ENCODE data around the gene CFD. TPM values are rescaled to one million over a fixed set of nuclear protein-coding genes. Genes with fewer than 3 reads are reported as not detected.

CFD gene
- polyA plus RNA-seq, 1 of the 3 experiments (the other 2 are of a cell fraction) = 2.5 TPM

DNA sequence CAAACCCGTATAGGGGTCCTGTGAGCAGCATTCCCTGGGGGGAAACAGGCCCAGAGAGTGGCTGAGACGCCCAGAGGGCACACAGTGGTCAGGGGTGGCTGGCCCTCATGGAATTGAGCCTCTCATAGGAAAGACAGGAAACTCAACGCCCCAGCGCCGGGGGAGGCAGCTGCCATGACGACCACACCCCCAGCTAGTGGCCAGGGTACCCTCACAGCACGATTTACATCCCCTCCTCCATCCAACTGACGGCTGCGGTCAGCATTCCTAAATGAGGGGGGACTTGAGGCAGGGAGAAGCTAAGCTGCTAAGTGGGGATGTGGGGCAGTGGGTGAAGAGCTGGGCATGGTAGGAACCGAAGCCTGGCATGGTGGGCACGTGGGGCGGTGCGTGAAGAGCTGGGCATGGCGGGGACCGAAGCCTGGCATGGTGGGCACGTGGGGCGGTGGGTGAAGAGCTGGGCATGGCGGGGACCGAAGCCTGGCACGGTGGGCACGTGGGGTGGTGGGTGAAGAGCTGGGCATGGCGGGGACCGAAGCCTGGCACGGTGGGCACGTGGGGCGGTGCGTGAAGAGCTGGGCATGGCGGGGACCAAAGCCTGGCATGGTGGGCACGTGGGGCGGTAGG, 23.5 kb downstream of the CFD start:
- ChIA-PET POLR2A (no interaction called here), CTCF (no interaction called here)
- Histone ChIP-seq H3K27me3 (ENCODE audit: insufficient read depth) (no peaks in the 10 kb centered on the region), H3K4me2 (no peak overlapping the region), H3K36me3 (replicated peaks in 1 of 2; ENCODE audit: control insufficient read depth in 1 of 2, insufficient read depth in 2 of 2, low read length in 1 of 2) (peaks cover 10 to 53% of the 10 kb centered on the region in 2 experiments), H3K9me2 (no peaks in the 10 kb centered on the region), H3K4me1 (ENCODE audit: control insufficient read depth in 1 of 2, insufficient read depth in 2 of 2, low read depth in 1 of 2, low read length in 1 of 2) (peaks cover 0 to 15% of the 10 kb centered on the region in 2 experiments; a peak in 1 of 4 replicates), H3K9me3 (no peaks in the 10 kb centered on the region), H4K20me1 (ENCODE audit: insufficient read depth) (no peaks in the 10 kb centered on the region), H3K4me3 (ENCODE audit: low read depth in 2 of 2, low read length in 1 of 2) (no peak overlapping the region), H2AFZ (ENCODE audit: low read depth) (no peak overlapping the region), H3K9ac (no peak overlapping the region), H3K27ac (ENCODE audit: low read depth in 2 of 2, low read length in 1 of 2) (no peak overlapping the region), H3K79me2 (ENCODE audit: insufficient read depth) (no peaks in the 10 kb centered on the region), H3F3A (replicated peaks; ENCODE audit: insufficient read depth) (peaks cover 6% of the 10 kb centered on the region)
- TF ChIP-seq TEAD4 (IDR thresholded peaks at IDR 0.05; ENCODE audit: borderline replicate concordance, insufficient read depth) = no peak
- TF ChIP-seq, protein P1, sequence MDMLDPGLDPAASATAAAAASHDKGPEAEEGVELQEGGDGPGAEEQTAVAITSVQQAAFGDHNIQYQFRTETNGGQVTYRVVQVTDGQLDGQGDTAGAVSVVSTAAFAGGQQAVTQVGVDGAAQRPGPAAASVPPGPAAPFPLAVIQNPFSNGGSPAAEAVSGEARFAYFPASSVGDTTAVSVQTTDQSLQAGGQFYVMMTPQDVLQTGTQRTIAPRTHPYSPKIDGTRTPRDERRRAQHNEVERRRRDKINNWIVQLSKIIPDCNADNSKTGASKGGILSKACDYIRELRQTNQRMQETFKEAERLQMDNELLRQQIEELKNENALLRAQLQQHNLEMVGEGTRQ (IDR thresholded peaks at IDR 0.05; ENCODE audit: borderline replicate concordance, low read depth, low read length) = no peak
- no peak for TF ChIP-seq MEF2A (IDR thresholded peaks at IDR 0.05; ENCODE audit: borderline replicate concordance, low read depth)
- no peak for TF ChIP-seq ELF1 (IDR thresholded peaks at IDR 0.05)
- TF ChIP-seq TAF1 (IDR thresholded peaks at IDR 0.05; ENCODE audit: borderline replicate concordance, low read depth, low read length) = no peak
- TF ChIP-seq MAX (IDR thresholded peaks at IDR 0.05; ENCODE audit: low read depth) = no peak
- no peak for TF ChIP-seq EP300 (IDR thresholded peaks at IDR 0.05; ENCODE audit: borderline replicate concordance in 1 of 2, low read depth in 1 of 2, low read length in 1 of 2)
- no peak for TF ChIP-seq NRF1 (IDR thresholded peaks at IDR 0.05; ENCODE audit: low read depth, low read length)
- no peak for TF ChIP-seq GATA2 (CRISPR knock-in tag; IDR thresholded peaks at IDR 0.05)
- TF ChIP-seq CHD2 (IDR thresholded peaks at IDR 0.05; ENCODE audit: low read length, partially characterized antibody) = no peak
- no peak for TF ChIP-seq JUND (IDR thresholded peaks at IDR 0.05)
- no peak for TF ChIP-seq RCOR1 (IDR thresholded peaks at IDR 0.05; ENCODE audit: low read length)
- TF ChIP-seq POLR2AphosphoS5 (IDR thresholded peaks at IDR 0.05; ENCODE audit: low read depth, low read length) = no peak
- no peak for DNase-seq
- WGBS (ENCODE audit: low lambda C conversion rate) = 95% methylated on average over 14 of the region's 30 CpGs

DNA sequence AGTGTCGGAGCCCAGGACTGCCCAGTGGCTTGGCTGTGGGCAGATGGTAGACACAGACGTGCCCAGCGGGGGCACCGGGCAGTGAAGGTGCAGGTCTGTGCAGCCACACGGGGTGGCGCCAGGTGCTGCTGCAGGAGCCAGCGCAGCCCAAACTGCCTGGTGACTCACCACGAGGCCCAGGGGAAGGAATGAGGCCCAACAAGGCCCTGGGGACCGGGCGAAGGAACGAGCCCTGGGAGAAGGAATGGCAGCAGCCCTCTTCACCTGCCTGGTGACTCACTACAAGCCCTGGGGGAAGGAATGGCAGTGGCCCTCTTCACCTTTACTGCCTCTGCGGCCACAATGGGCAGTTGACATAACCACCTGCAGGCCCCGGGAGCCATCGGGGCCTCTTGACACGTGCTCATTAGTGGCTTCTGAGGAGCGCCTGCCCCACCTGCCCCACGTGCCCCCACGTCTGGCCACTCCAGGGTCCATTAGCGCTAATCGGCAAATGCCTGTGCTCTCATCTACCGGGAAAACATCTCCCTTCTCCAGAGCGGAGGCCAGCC, 24.3 kb downstream of the CFD start:
- no peak overlapping the region for H3K27ac ChIP-seq (ENCODE audit: low read depth in 2 of 2, low read length in 1 of 2)
- DNase-seq = no peak
- no peaks in the 10 kb centered on the region for H3K9me2 ChIP-seq
- POLR2A ChIA-PET = no interaction called here
- H3K4me2 ChIP-seq = no peak overlapping the region
- no peak overlapping the region for H3K9ac ChIP-seq
- no peaks in the 10 kb centered on the region for H3K79me2 ChIP-seq (ENCODE audit: insufficient read depth)
- no peak overlapping the region for H2AFZ ChIP-seq (ENCODE audit: low read depth)
- peaks cover 0 to 15% of the 10 kb centered on the region in 2 experiments; a peak in 1 of 4 replicates for H3K4me1 ChIP-seq (ENCODE audit: control insufficient read depth in 1 of 2, insufficient read depth in 2 of 2, low read depth in 1 of 2, low read length in 1 of 2)
- TF ChIP-seq RXRA (IDR thresholded peaks at IDR 0.05; ENCODE audit: borderline replicate concordance, low read depth) (no peak), IRF3 (IDR thresholded peaks at IDR 0.05; ENCODE audit: low read depth, low read length) (no peak), MEF2A (IDR thresholded peaks at IDR 0.05; ENCODE audit: borderline replicate concordance, low read depth) (no peak), MAX (IDR thresholded peaks at IDR 0.05; ENCODE audit: low read depth) (no peak), RFX5 (IDR thresholded peaks at IDR 0.05; ENCODE audit: low read length) (no peak), EZH2phosphoT487 (IDR thresholded peaks at IDR 0.05; ENCODE audit: borderline replicate concordance, low read depth) (no peak), POLR2AphosphoS5 (IDR thresholded peaks at IDR 0.05; ENCODE audit: low read depth, low read length) (no peak), GABPA (IDR thresholded peaks at IDR 0.05; ENCODE audit: low read depth) (no peak), FOXJ3 (CRISPR knock-in tag; IDR thresholded peaks at IDR 0.05) (no peak)
- TF ChIP-seq, protein P2, sequence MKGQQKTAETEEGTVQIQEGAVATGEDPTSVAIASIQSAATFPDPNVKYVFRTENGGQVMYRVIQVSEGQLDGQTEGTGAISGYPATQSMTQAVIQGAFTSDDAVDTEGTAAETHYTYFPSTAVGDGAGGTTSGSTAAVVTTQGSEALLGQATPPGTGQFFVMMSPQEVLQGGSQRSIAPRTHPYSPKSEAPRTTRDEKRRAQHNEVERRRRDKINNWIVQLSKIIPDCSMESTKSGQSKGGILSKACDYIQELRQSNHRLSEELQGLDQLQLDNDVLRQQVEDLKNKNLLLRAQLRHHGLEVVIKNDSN (IDR thresholded peaks at IDR 0.05; ENCODE audit: borderline replicate concordance, low read depth) = no peak
- CTCF ChIA-PET = no interaction called here
- peaks cover 6% of the 10 kb centered on the region for H3F3A ChIP-seq (replicated peaks; ENCODE audit: insufficient read depth)
- no peaks in the 10 kb centered on the region for H3K9me3 ChIP-seq
- H4K20me1 ChIP-seq (ENCODE audit: insufficient read depth) = no peaks in the 10 kb centered on the region
- 95% methylated on average over 18 of the region's 22 CpGs for WGBS (ENCODE audit: low lambda C conversion rate)
- H3K4me3 ChIP-seq (ENCODE audit: low read depth in 2 of 2, low read length in 1 of 2) = no peak overlapping the region
- no peaks in the 10 kb centered on the region for H3K27me3 ChIP-seq (ENCODE audit: insufficient read depth)
- peaks cover 11 to 57% of the 10 kb centered on the region in 2 experiments for H3K36me3 ChIP-seq (replicated peaks in 1 of 2; ENCODE audit: control insufficient read depth in 1 of 2, insufficient read depth in 2 of 2, low read length in 1 of 2)

All from SK-N-SH (cell line).